HG02885 (cell line): ENCODE measurements around the gene EIF2AK2.
A peak's percentile ranks its signal among the peaks of the same experiment; 100 is the strongest.
"Not testable (repeated sequence)": the region's sequence is repeated elsewhere in the genome, so short reads cannot be mapped to it uniquely, and the experiment has no call there.

Experiments used
- ATAC-seq: cut with Tn5 transposase; IDR thresholded peaks from one replicate; pipeline ENCODE4 v1.9.1; 2021; ENCODE audit warnings: mild to moderate bottlenecking; ENCODE audit not compliant: unreplicated experiment, poor library complexity

The EIF2AK2 gene

DNA sequence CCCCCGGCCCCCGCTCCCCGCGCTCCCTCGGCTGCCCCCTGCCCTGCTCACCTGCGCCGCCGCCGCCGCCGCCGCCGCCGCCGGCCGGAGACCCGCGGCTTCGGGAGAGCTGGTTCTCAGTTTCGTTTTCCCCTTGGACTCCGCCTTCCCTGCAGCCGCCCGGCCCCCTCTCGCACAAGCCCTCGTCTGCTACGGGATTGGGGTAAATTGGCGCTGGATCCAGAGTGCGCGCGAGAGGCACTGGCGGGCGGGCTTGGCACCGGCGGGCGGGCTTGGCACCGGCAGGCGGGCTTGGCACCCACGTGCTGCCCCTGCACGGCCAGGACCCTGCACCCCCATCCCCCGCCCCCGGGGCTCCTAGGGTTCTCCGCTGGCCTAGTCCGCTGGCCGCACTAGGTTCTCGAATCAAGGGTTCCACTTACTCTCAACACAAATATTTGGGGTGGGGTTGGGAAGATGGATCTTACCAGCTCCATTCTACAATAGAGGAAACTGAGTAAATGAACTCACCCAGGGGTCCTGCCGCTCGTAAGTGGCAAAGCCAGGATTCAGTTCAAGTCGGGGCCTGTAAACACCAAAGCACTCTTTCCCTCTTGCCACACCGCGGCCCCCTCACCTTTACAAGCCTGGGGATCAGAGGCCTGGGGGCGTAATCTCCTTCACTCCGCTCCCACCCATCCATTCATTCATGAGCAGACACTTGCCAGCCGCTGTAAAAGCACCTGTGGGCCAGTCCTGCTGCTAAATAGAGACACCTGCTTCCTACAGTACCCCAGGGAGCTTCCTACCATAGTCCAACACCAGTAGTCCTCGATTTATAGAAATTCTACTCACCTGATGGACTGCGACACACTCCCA is at the start of gene EIF2AK2:
TSS of gene EIF2AK2 (minus strand) at position 124 of the 858 bp plus-strand sequence. CDS start 9,174 bp downstream, outside the sequence.
- ATAC-seq = peak; percentile 84

DNA sequence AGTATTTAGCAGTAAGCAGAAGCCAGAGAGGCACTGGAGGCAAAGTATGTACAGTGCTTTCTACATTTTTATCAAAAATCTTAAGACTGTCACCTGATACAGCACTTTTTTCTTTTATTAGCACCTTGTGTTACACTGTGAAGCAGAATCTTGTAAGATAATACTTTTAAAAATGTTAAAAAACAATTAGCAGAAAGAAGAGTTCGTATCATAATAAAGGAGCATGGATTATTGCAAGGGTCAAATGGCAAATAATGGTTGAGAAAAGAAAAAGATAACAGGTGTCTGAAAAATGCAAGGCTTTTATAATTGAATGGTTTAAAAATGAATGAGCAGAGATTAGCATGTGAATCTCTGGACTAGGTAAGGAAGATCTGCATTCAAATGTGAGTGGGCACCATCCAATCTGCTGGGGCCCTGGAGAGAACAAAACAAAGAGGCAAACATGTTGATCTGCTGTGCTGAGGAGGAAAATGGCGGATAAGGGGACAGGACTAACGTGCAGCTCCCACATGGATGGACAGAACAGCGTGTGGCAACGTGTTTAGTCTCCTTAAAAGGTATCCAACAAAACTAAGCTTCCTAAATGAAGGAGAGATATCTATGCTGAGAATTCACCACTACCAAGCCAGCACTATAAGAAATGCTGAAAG is 49.0 kb upstream of the EIF2AK2 start:
- ATAC-seq = no peak

DNA sequence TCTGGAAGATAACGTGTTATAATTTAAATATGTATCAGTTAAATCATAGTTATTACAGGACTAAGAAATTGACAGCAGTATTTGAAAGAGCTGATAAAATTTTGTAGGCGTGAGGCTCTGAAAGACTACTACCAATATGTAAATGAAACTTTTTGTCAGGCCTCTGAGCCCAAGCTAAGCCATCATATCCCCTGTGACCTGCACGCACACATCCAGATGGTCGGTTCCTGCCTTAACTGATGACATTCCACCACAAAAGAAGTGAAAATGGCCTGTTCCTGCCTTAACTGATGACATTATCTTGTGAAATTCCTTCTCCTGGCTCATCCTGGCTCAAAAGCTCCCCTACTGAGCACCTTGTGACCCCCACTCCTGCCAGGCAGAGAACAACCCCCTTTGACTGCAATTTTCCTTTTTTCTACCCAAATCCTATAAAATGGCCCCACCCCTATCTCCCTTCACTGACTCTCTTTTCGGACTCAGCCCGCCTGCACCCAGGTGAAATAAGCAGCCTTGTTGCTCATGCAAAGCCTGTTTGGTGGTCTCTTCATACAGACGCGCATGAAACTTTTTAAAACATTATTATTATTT is 48.4 kb upstream of the EIF2AK2 start:
- not testable (repeated sequence) for ATAC-seq

DNA sequence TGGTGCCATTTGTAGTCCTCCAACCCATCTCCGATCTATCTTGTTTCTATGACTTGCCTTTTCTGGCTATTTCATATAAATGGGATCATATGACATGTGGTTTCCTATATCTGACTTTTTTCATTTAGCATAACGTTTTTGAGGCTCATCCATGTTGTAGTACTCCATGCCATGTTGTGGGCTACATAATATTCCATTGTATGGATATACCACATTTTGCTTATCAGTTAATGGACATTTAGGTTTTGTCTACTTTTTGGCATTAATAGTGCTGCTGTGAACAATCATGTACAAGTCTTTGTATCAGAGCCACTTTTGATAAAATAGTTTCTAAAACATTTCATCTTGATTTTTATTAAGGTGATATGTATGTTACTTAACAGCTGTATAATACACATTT is 46.9 kb upstream of the EIF2AK2 start:
- no peak for ATAC-seq

DNA sequence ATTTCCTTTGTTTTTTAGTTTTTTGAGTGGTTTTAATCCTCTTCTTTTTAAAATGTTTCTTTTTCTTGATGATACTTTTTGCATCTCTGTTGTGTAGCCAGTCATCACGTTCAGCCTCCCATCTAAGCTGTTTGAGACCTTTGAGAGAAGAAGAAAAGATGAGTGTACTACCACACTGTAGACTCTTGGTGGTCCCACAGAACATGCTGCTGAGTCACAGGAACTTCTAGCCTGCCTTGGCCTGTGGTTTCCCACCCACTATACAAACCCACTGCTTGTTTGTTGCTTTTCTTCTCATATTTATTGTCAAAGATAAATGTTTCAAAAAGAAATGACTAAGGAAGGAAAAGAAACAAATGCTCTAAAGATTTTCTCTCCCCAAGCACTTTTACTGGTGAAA is 45.0 kb upstream of the EIF2AK2 start:
- ATAC-seq = no peak

DNA sequence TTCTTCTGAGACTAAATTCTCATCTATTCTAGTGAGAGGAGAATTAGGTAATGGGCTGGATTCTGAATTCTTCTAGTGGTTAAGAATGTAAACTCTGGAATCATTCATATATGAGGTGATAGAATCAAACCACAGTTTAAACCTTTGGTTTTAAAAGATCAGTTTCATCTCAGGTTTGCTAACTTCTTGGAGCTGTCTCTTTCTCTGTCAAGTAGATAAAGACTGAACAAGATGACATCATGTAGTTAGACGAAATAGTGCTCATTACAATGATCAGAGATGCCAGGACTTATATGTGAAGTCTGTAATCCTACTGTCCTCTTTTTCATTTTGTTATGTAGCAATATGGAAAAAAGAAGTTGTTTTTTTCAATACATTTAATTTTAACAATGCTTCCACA is 44.4 kb upstream of the EIF2AK2 start:
- ATAC-seq = no peak

DNA sequence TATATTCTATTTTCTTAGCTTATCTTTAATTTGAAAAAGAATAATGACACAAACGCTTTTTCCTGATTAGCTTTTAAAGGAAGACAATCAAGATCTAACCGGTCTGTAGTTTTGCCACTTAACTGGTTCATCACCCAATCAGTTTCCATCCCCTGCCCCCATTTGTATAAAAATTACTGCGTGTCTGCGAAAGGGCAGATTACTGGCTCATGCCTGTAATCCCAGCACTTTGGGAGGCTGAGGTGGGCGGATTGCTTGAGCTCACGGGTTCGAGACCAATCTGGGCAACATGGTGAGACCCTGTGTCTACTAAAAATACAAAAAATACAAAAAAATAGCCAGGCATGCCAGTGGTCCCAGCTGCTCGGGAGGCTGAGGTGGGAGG is 41.9 kb upstream of the EIF2AK2 start:
- no peak for ATAC-seq

DNA sequence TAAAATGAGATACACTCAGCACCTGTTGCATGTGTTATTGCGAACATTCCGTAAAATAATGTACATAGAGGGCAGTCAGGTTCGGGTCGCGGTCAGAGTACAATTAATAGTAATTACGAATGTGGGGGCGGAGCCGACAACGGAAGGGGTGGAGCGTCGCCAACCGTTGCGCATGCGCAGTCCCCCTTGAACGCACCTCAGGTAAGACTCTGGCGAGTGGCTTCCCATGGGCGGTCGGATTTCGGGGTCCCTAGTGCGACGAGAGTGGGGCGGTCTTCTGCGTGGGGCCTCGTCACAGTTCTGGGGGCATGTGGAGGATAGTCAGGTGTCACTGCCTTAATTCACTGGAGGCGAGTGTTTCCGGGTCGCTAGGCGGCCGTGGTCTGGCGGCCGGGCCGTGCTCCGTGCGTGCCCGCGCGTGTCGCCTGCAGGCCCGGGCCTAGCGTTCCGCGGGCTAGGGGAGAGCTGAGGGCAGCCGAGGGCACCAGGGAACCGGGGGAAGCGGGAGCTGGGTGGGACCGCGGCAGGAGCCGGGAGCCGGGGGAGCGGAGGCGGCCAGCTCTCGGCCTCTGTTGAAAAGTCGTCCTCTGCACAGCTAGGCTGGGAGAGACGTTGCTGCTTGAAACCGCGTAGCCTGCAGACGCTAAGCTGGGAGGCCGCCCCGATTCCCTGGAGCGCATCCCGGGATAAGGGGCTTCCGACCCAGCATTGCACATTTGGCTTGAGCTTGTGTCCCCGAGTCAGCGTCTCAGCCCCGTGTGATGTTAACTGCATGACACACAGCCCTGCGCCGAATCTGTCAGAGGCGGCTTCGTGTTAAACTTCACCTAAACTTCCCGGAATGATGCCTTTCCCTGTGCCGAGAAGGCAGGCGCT is 39.8 kb upstream of the EIF2AK2 start, which contains the start of gene CEBPZOS:
TSS of gene CEBPZOS (plus strand) at position 177 of the 876 bp plus-strand sequence. CDS start 3,209 bp downstream, outside the sequence.
- ATAC-seq = peak; percentile 78

DNA sequence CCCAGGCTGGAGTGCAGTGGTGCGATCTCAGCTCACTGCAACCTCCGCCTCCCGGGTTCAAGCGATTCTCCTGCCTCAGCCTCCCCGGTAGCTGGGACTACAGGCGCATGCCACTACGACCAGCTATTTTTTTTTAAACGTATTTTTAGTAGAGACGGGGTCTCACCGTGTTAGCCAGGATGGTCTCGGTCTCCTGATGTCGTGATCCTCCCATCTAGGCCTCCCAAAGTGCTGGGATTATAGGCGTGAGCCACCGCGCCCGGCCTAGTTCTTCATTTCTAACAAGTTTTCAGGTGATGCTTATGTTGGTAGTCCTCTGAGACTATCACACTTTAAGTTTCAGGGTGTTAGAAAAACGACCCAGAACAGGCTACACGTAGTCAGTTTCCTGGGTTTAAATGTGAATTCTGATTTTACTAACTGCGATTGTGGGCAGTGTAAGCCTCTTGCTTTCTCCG is 39.1 kb upstream of the EIF2AK2 start:
- ATAC-seq = not testable (repeated sequence)

DNA sequence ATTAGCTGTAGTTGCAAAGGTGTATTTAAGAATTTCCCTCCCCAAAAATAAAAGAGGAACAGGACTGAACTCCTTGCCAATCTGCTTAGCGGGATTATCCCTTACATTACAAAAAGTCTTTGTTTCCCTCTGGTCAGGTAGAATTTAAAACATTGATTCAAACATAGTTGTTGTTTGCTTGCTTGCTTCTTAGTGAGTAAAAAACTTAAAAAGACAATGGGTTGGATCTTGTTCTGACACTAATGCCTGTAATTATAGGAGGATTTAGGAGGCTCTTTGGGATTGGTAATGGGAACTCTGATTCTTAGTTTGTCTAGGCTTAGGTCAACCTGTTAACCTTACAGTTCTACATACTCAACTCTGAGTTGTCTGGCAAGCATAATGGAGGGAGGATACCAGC is 35.8 kb upstream of the EIF2AK2 start:
- no peak for ATAC-seq

DNA sequence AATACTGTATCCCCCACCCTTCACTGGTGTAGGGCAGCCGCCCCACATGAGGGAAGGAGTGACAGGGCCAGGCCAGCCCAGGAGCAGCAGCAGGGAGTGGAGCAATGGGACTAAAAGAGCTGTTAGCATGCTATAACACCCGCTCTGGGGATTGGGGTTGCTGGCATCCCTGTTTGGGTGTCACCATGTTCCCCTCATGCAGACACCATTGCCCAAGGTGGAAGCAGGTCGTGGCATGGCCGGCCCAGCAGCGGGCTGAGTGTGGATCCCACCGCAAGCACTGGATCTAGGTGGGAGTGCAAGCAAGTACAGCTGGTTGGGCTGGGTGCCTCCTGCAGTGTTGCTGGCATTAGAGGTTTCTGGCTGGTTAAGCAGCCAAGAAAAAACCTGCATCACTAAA is 35.0 kb upstream of the EIF2AK2 start:
- no peak for ATAC-seq

DNA sequence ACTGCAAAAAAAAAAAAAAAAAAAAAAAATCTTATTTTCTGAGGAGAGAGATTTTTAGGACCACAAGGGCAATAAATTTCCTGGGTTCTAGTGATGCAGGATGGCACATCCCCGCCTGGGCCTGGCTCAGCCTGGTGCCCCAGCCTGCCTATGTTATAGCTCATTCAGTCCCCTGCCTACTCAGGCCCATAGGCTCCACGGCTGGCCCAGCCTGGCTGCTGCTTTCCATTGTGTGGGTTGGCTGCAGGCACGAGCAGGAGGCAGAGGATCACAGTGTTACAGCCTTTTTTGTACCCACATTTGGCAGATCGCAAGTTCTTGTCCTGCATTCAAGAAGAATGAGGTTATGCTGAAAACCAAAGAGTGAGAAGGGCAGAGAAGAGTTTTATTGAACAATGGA is 34.5 kb upstream of the EIF2AK2 start:
- ATAC-seq = no peak

DNA sequence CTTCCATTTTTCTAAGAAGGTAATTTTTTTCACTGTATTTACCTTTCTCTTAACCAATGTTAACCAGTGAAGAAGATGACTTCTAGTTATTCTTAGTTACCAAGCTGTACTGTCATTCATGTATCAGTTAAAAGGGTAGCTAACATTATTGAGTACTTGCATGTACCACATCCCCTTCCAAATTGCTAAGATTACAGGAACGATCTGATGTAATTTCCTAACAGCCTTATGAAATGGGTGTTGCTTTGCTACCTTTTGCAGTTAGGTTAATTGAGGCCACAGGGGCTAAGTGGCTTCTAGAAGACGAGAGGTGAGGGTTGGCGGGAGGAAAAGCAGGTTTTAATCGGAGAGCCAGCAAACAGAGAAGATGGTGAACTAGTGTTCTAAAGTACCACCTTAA is 33.5 kb upstream of the EIF2AK2 start:
- ATAC-seq = no peak

DNA sequence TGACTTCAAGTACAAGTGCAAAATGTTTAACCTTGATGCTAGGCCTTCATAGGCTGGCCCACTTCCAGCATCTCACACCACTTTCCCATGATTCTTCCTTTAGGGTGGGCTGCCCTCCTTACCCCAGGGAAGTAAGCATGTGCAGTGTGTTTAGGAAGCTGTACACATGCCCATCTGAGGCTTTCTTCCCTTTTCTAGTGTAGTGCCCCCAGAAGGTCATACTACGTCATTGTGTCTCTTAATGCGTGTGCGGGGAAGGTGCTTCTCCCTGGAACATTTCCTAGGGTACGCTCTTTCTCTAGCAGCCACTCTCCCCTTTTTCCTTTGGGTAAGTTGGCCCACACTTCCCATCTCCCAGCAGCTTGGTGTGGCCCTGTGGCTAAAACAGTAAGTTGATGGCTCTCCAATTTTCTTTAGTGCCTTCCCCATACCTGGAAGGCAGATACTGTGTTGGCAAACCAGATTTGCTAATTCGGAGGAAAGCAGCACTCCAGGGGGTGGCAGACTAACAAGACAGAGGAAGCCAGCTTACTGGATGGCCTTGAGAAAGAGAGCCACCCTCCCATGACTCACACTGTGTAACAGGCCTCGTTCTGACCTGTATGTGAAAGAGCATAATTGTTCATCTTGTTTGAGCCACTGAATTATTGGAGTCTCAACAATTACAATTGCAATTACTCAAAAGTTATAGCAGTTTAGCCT is 32.8 kb upstream of the EIF2AK2 start:
- no peak for ATAC-seq

DNA sequence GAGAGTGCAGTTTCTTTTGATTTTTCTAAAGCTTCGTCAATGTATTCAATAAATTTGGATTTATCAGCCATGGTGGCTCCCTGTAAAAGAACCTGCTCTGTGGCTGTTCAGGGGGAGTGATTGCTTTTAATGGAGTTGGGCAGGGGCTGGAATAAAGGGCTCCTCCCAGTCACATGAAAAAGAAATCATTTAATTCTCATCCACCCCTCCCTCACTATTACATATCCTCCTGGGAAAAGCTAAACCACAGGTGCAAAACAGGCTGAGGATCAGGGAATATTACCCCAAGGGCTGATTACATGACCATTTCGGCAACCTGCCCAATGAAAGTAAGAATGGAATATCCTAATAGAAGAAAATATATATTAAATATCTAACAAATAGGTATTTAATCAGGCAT is 31.8 kb upstream of the EIF2AK2 start, which contains the start of gene SULT6B1:
TSS of gene SULT6B1 (minus strand) at position 101 of the 400 bp plus-strand sequence. CDS start at position 71, 30 bp downstream.
- ATAC-seq = no peak

DNA sequence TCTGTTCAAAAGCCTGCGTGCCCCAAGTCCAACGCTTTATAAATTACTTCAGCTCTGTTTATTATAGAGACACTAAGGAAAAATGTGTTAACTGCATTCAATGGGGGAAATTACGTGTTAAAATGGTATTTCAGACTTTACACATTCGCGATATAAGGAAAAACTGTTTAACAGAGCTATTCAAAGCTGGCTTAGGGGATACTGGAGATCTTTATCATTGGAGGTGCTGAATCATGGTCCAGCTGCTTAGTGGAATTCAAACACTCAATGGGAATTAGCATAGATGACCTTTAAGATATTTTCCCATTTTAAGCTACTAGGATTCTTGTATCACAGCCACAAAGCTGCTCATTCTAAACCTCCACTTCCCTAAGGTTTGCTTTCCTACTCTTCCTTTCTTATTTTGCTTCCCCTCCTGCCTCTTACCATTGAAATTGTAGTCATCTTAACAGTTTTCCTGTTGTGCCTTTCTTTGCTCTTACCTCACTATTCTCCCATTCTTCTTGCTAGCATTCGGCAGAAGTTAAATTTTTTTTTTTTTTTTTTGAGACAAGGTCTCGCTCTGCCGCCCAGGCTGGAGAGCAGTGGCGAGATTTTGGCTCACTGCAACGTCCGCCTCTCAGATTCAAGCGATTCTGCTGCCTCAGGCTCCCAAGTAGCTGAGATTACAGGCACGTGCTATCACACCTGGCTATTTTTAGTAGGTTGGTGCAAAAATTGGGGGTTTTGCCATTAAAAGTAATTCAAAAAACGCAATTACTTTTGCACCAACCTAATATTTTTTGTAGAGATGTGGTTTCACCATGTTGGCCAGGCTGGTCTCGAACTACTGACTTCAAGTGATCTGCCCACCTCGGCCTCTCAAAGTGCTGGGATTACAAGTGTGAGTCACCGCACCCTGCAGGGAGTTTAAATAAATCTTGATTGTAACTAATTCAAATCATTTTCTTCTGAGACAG is 25.2 kb upstream of the EIF2AK2 start:
- no peak for ATAC-seq

DNA sequence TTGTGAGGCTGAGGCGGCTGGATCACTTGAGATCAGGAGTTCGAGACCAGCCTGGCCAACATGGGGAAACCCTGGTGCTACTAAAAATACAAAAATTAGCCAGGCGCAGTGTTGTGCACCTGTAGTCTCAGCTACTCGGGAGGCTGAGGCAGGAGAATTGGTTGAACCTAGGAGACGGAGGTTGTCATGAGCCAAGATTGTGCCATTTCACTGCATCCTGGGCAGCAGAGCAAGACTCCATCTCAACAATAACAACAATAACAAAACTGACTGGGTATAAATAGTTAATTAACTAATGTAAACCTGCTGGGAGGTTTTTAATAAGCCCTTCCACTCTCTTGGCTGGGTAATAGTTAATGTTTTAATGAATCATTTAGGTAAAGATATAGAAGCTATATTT is 23.9 kb upstream of the EIF2AK2 start:
- ATAC-seq = no peak

DNA sequence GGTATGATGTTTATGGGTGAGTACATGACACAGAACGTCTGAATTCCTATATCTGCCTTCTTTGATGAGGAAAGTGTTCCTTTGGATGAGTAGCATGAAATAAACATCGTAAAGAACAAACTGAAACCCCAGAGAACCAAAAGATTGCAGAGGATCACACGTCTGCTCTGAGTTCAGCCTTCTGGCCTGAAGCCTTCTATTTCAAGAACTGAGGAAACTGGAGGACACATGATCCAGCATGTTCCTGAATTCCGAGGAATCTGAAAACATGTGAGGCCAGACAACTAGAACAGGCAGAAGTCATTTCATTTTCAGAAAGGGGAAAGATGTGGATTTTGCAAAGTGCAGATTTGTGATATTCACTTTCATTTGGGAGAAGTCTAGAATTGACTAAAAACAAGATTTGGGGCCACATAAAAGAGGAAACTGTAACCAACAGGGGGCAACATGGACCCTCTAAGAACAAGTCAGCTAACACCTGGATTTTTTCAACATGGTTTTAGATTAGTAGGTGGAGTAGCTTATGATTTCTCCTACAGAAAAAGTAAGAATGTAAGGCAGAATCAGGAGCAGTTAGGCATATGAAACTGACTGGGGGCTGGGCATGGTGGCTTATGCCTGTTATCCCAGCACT is 23.3 kb upstream of the EIF2AK2 start:
- no peak for ATAC-seq
